ENCODE data around the gene ADRA2C. TPM values are rescaled to one million over a fixed set of nuclear protein-coding genes. Genes with fewer than 3 reads are reported as not detected.

Gene ADRA2C
- total and polyA plus RNA-seq, 2 of the 13 experiments (the other 11 are each of a cell fraction or from before 2014, with no cell fraction given) = 15.4 to 69.7 TPM

GRCh38 chr4:3784454-3785291, 18.5 kb downstream of the ADRA2C start (continued):
- TF ChIP-seq ELF3 (CRISPR knock-in tag; IDR thresholded peaks at IDR 0.05) (peak; percentile 88), ZNF205 (CRISPR knock-in tag; IDR thresholded peaks at IDR 0.05) (peak; percentile 64; the same call in 1 of the 2 replicates), PRDM15 (CRISPR knock-in tag; IDR thresholded peaks at IDR 0.05) (peak; percentile 75; the same call in 1 of the 2 replicates), ZFAT (CRISPR knock-in tag; conservative IDR thresholded peaks at IDR 0.05) (no peak), ZNF589 (CRISPR knock-in tag; conservative IDR thresholded peaks at IDR 0.05) (peak; percentile 73; the same call in 1 of the 2 replicates), ZNF788 (CRISPR knock-in tag; IDR thresholded peaks at IDR 0.05; ENCODE audit: borderline replicate concordance) (peak; percentile 94), MZF1 (CRISPR knock-in tag; IDR thresholded peaks at IDR 0.05; ENCODE audit: borderline replicate concordance) (no peak), ZNF768 (CRISPR knock-in tag; IDR thresholded peaks at IDR 0.05) (no peak), ZNF20 (CRISPR knock-in tag; IDR thresholded peaks at IDR 0.05) (no peak), ZBTB40 (IDR thresholded peaks at IDR 0.05) (no peak), ZBTB40 (CRISPR knock-in tag; IDR thresholded peaks at IDR 0.05) (peak; percentile 89), ZKSCAN5 (CRISPR knock-in tag; IDR thresholded peaks at IDR 0.05) (no peak), RARA (CRISPR knock-in tag; IDR thresholded peaks at IDR 0.05) (peak; percentile 88)
- TF ChIP-seq, protein P1, sequence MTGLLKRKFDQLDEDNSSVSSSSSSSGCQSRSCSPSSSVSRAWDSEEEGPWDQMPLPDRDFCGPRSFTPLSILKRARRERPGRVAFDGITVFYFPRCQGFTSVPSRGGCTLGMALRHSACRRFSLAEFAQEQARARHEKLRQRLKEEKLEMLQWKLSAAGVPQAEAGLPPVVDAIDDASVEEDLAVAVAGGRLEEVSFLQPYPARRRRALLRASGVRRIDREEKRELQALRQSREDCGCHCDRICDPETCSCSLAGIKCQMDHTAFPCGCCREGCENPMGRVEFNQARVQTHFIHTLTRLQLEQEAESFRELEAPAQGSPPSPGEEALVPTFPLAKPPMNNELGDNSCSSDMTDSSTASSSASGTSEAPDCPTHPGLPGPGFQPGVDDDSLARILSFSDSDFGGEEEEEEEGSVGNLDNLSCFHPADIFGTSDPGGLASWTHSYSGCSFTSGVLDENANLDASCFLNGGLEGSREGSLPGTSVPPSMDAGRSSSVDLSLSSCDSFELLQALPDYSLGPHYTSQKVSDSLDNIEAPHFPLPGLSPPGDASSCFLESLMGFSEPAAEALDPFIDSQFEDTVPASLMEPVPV (CRISPR knock-in tag; IDR thresholded peaks at IDR 0.05) = 0 out of 2 replicates have a peak, but pooled peaks have one; percentile 31

All from HepG2 (cell line).